HG03378 (cell line): ENCODE results near the gene PIEZO1.
"Not testable (repeated sequence)": the region's sequence is repeated elsewhere in the genome, so short reads cannot be mapped to it uniquely, and the experiment has no call there.

Experiments used
- ATAC-seq: cut with Tn5 transposase; IDR thresholded peaks from one replicate; pipeline ENCODE4 v1.9.1; 2021; ENCODE audit warnings: mild to moderate bottlenecking, moderate library complexity; ENCODE audit not compliant: unreplicated experiment

PIEZO1 gene

GRCh38 chr16:88805887-88806393, 20.9 kb upstream of the PIEZO1 start:
- ATAC-seq: no peak

DNA sequence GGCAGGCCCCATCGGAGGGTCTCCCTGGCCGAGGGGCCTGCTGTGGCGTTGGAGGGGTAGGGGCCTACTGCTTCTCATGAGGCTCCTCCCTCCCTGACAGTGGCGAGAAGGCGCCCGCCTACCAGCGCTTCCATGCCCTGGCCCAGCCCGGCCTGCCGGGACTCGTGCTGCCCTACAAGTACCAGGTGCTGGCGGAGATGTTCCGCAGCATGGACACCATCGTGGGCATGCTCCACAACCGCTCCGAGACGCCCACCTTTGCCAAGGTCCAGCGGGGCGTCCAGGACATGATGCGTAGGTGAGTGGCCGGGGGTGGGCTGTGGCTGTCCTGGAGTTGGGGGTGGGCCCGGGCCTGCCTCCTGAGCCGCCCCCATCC, 20.3 kb upstream of the PIEZO1 start:
- ATAC-seq: no peak

- ATAC-seq: no peak
Measured at GRCh38 chr16:88804552-88805339, 19.7 kb upstream of the PIEZO1 start.

- ATAC-seq: no peak
Measured at GRCh38 chr16:88804173-88804551, 19.1 kb upstream of the PIEZO1 start.

GRCh38 chr16:88803264-88803987, 18.4 kb upstream of the PIEZO1 start, which contains the start of gene CDT1:
TSS of gene CDT1 (plus strand) at chr16:88803789. CDS start at chr16:88803832, 43 bp downstream.
- no peak for ATAC-seq

DNA sequence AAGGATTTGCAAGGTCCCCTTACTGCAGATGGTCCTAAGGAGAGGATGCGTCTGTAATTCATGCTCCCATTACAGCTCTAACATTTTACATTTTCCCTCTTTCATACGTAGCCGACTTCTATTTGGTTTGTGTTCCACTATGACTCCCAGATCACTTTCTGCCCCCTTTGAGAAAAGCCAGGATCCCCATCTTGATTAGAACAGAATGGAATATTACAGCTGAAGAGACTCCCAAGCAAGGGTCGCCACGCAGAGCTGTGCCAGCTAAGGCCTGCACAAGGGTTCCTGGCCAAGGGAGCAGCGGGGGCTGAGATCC, 15.2 kb upstream of the PIEZO1 start:
- ATAC-seq: no peak

DNA sequence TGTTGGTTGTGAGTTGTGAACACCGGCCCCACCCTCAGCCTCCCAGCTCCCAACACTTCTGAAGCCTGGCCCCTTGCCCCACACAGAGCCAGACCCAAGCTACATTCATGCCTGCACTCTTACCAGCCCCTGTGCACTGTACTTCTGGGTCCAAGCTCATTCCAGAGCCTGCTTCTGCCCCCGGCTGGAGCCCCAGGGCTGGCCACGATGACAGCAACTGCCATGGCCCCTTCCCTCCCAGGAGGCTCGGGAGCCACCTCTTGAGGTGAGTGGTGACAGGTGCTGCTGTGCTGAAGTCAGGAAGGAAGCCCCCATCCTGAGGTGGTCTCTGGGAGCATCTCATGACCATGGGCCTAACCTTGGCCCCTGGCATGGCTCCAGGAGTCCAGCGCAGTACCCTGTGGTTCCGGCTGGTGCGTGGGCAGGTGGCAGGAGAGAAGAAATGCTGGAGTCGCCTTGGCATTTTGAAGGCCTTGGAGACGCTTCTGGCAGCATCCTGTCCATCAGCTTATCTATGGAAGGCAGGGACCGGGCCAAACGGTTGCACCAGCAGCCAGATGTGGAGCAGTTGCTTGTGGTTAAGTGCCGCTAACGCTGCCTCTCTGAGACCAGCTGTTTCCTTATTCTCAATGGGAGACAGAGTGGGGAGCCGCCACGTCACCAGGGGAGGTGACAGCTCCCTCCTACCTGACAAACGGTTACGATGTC, 14.7 kb upstream of the PIEZO1 start:
- ATAC-seq: no peak

GRCh38 chr16:88798772-88799455, 13.9 kb upstream of the PIEZO1 start:
- ATAC-seq: no peak

- ATAC-seq: no peak
Measured at GRCh38 chr16:88798073-88798472, 13.1 kb upstream of the PIEZO1 start.

- no peak for ATAC-seq
Measured at GRCh38 chr16:88796278-88796677, 11.3 kb upstream of the PIEZO1 start.

DNA sequence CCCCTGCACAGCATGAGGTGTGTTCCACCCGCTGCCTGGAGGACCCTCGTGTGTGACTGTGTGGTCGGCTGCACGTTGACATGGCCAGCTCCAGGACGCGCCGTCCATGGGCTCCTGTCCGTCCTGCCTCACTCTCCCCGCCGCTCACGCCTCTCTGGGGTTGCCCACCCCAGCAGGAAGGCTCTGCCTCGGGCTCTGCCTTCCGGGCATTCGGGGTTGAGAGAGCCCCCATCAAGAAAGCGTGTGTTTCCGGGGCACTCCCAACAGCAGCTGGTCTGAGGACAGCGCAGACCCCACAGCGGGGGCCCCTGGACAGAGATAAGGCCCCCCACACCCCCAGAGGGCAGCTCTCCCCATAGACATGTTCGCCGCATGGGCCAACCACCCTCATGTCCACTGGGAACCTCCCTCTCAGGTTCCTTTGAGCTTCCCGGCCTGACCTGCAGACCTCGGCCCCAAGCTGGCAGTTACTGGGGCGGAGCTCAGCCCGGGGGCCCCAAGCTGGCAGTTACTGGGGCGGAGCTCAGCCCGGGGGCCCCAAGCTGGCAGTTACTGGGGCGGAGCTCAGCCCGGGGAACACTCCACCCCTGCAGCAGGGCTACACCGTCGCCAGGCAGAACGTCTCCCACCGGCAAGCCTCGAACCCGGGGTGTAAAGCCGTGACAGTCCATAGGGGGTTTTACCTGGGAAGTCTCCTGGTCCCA, 8.4 kb upstream of the PIEZO1 start:
- ATAC-seq: no peak

DNA sequence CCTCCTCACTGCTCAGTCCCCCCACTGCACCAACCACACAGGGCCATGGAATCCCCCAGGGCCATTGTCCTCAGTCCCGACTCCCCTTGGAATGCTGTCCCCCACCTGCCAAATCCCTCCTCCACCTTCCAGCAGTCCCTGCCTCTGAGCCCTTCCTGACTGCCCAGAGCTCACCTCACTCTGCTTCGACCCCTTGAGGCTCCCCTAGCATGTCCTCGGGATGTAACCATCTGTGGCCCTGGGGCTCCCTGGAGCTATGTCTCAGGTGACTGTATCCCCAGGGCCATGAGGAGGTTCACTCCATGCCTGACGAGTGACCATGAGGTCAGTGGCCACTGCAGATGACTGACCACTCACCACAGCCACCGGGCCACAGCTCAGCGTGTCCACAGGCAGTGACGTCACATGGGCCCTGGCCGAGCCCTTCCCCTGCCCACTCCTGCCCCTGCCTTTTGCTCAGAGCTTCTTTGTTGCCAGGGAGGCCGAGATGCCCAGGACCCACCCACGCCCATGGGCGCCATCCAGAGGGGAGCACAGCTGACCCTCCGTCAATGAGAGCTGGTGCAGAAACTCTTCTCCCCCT, 7.7 kb upstream of the PIEZO1 start:
- ATAC-seq: no peak

- ATAC-seq: no peak
Measured at GRCh38 chr16:88792078-88792550, 7.1 kb upstream of the PIEZO1 start.

GRCh38 chr16:88790312-88791211, 5.5 kb upstream of the PIEZO1 start:
- no peak for ATAC-seq

DNA sequence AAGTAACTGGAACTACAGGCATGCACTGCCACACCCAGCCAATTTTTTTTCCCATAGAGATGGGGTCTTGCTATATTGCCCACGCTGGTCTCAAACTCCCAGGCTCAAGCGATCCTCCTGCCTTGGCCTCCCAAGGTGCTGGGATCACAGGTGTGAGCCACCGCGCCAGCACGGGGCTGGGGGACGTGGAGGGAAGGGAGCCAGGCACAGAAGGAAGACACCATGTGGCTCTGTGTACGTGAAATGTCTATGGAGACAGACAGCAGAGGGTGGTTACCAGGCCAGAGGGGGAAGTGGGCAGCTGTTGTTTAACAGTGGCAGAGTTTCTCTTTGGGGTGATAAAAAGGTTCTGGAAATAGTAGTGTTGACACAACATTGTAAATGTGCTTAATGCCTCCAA, 4.6 kb upstream of the PIEZO1 start:
- ATAC-seq: no peak

- ATAC-seq: not testable (repeated sequence)
Measured at GRCh38 chr16:88788749-88789148, 3.7 kb upstream of the PIEZO1 start.

DNA sequence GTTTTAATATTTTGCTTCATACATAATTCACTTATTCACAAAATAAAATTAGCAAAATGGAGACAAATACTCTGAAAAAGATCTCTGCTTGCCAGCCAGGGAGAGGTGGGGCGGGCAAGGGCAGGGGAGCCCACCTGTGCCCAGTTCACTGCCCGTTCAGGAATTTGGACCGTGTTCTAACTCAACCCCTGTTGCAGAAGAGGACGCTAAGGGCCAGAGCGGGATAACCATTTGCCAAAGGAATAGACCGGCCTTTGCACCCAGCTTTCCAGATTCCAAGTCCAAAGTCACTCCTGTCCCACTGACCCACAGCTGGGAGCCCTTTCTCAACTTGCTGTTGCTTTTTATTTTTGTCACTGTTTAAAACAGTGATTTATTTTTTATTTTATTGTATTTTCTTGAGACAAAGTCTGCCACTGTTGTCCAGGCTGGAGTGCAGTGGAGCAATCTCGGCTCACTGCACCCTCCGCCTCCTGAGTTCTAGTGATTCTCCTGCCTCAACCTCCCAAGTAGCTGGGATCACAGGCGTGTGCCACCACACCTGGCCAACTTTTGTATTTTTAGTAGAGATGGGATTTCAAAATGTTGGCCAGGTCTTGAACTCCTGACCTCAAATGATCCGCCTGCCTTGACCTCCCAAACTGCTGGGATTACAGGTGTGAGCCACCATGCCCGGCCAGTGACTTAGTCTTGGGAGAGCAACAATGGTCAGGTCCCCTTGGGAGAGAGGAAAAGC, 2.7 kb upstream of the PIEZO1 start:
- no peak for ATAC-seq

DNA sequence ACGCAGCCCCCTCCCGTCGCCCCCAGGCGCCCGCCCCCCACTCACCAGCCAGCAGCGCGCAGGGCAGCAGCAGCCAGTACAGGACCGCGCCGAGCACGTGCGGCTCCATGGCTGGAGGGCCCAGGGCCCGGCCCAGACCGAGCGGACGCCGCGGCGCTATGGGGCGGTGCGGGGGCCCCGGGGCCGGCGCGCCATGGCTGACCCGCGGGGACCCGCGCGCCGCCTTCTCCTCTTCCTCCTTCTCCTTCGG, 239 bp downstream of the PIEZO1 start:
- no peak for ATAC-seq
